ENCODE measurements around the gene OR11A1.

DNA sequence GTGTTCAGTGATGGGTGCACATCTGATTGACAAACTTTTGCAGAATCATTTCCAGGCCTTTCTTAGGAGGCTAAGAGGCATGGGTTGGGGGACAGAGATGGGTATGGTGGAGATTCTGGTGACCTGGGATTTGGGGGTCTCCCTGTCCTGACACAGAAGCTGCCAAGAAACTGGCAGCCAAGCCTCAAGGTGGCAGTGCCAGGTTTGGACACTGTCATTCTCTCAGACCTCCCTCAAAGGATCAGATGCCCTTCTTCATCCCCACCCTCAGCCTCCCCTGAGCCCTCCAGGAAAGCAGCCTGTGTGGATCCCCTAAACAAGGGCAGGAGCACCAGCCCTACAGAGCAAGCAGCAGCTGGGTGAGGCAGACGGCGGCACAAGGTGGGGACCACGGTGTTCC is 48.9 kb upstream of the OR11A1 start:
- TF ChIP-seq TAF1 (IDR thresholded peaks at IDR 0.05; ENCODE audit: borderline replicate concordance, insufficient read depth, low read length) = no peak
- no peak for TF ChIP-seq POLR2AphosphoS5 (IDR thresholded peaks at IDR 0.05; ENCODE audit: low read depth, low read length)
